ENCODE results near the gene BICDL1. TPM values are rescaled to one million over a fixed set of nuclear protein-coding genes. Genes with fewer than 3 reads are reported as not detected.

BICDL1 gene
- total RNA-seq, 1 experiment from 2014 or later, result 22.2 TPM

- Histone ChIP-seq H3K27ac (ENCODE audit: low read length) (no peak overlapping the region), H3K27me3 (ENCODE audit: control insufficient read depth, insufficient read depth, low read length) (no peaks in the 10 kb centered on the region), H3K36me3 (ENCODE audit: control insufficient read depth, insufficient read depth, low read length) (no peaks in the 10 kb centered on the region), H3K9me3 (ENCODE audit: control insufficient read depth, insufficient read depth, low read depth, low read length) (no peaks in the 10 kb centered on the region), H3K4me1 (ENCODE audit: control insufficient read depth, insufficient read depth, low read length) (no peaks in the 10 kb centered on the region), H3K4me3 (ENCODE audit: low read depth in 2 of 2, low read length in 2 of 2) (no peak overlapping the region)
- ATAC-seq (no peak), DNase-seq (ENCODE audit: low read depth, low spot score) (no peak)
- POLR2A ChIA-PET, result interaction anchor here (0.6 kb wide), 1 partner anchor 44 kb away, joined by 13 read pairs; no protein-coding TSS in a partner anchor
- intact Hi-C loops (cut with micrococcal nuclease; ENCODE audit: unreplicated experiment), result no loop called here
- in situ Hi-C loops (cut with HindIII; ENCODE audit: low pct_unique_long_range_greater_than_20kb, low sequenced_read_pairs), result no loop called here
- TF ChIP-seq TCF7L2 (IDR thresholded peaks at IDR 0.05; ENCODE audit: low read depth, low read length), result no peak
- TF ChIP-seq SIN3A (IDR thresholded peaks at IDR 0.05; ENCODE audit: borderline replicate concordance, insufficient read depth, low read depth, low read length), result no peak
- no peak for TF ChIP-seq REST (IDR thresholded peaks at IDR 0.05; ENCODE audit: insufficient read depth in 1 of 2, low read depth in 2 of 2, low read length in 1 of 2)
- no peak for TF ChIP-seq POLR2AphosphoS5 (IDR thresholded peaks at IDR 0.05; ENCODE audit: low read depth, low read length)
- no peak for TF ChIP-seq CTCF (IDR thresholded peaks at IDR 0.05)
- no TSS peak for BruUV-seq (replicated peaks)
- CTCF ChIA-PET, result no interaction called here
These were observed 75.3 kb downstream of the BICDL1 start for GRCh38 chr12:120064054-120064940.

GRCh38 chr12:120065472-120065871 is 76.4 kb downstream of the BICDL1 start:
- no peak overlapping the region for H3K27ac ChIP-seq (ENCODE audit: low read length)
- no peak overlapping the region for H3K4me3 ChIP-seq (ENCODE audit: low read depth in 2 of 2, low read length in 2 of 2)
- no peaks in the 10 kb centered on the region for H3K36me3 ChIP-seq (ENCODE audit: control insufficient read depth, insufficient read depth, low read length)
- in situ Hi-C loops (cut with HindIII; ENCODE audit: low pct_unique_long_range_greater_than_20kb, low sequenced_read_pairs) (no loop called here), intact Hi-C loops (cut with micrococcal nuclease; ENCODE audit: unreplicated experiment) (no loop called here)
- no peaks in the 10 kb centered on the region for H3K27me3 ChIP-seq (ENCODE audit: control insufficient read depth, insufficient read depth, low read length)
- POLR2A ChIA-PET, result no interaction called here
- no peaks in the 10 kb centered on the region for H3K4me1 ChIP-seq (ENCODE audit: control insufficient read depth, insufficient read depth, low read length)
- CTCF ChIA-PET, result no interaction called here
- no TSS peak for BruUV-seq (replicated peaks)
- ATAC-seq (no peak), DNase-seq (ENCODE audit: low read depth, low spot score) (no peak)
- H3K9me3 ChIP-seq (ENCODE audit: control insufficient read depth, insufficient read depth, low read depth, low read length), result no peaks in the 10 kb centered on the region
- TF ChIP-seq REST (IDR thresholded peaks at IDR 0.05; ENCODE audit: insufficient read depth in 1 of 2, low read depth in 2 of 2, low read length in 1 of 2) (no peak), CTCF (IDR thresholded peaks at IDR 0.05) (no peak), TCF7L2 (IDR thresholded peaks at IDR 0.05; ENCODE audit: low read depth, low read length) (no peak), POLR2AphosphoS5 (IDR thresholded peaks at IDR 0.05; ENCODE audit: low read depth, low read length) (no peak), SIN3A (IDR thresholded peaks at IDR 0.05; ENCODE audit: borderline replicate concordance, insufficient read depth, low read depth, low read length) (no peak)

Data from Panc1 (cell line).